Measurements from ENCODE around the gene AGAP2.
"Not testable (repeated sequence)": the region's sequence is repeated elsewhere in the genome, so short reads cannot be mapped to it uniquely, and the experiment has no call there.

AGAP2 gene

GRCh38 chr12:57735198-57735855 is 3.2 kb downstream of the AGAP2 start:
- no peak for FAIRE-seq

- no peak for FAIRE-seq
Observed at GRCh38 chr12:57734591-57734990, 4.0 kb downstream of the AGAP2 start.

- no peak for FAIRE-seq
Observed at GRCh38 chr12:57733928-57734327, 4.6 kb downstream of the AGAP2 start.

GRCh38 chr12:57732726-57733593 is 5.6 kb downstream of the AGAP2 start:
- FAIRE-seq, result no peak

GRCh38 chr12:57732270-57732669 is 6.3 kb downstream of the AGAP2 start:
- no peak for FAIRE-seq

GRCh38 chr12:57731411-57732080 is 7.0 kb downstream of the AGAP2 start:
- FAIRE-seq, result no peak

GRCh38 chr12:57730336-57731067 is 8.0 kb downstream of the AGAP2 start:
- no peak for FAIRE-seq

- FAIRE-seq, result no peak
Observed at GRCh38 chr12:57729321-57729844, 9.2 kb downstream of the AGAP2 start.

DNA sequence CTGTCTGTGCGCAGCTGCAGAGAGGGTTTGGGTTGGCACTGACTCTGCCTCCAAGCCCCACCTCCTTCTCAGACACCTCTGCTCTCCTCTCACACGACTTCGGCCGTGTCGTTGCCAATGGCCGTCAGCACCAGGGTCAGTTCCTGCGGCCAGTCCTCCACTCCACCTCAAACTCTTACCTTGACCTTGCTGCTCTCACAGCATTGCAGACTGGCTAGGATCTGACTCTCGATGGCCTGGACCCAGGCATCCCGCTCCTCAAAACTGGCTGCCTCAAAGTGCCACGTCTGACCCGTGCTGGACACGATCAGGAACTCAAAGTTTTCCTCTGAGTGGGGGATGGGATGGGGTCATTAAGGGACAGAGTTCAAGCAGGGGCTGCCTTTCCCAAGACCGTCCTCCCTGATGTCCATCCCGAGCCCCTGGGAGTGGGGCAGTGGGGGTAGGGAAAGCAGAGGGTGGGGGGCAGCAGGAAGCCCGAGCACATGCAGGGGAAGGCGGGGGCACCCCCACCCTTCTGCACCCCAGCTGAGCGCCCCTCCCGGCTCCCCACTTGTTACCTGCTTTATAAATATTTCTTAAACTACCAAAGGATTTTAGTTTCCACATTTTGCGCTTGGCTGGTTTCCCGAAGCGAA is 10.7 kb downstream of the AGAP2 start:
- FAIRE-seq, result no peak

GRCh38 chr12:57726884-57727757 is 11.4 kb downstream of the AGAP2 start:
- FAIRE-seq, result no peak

DNA sequence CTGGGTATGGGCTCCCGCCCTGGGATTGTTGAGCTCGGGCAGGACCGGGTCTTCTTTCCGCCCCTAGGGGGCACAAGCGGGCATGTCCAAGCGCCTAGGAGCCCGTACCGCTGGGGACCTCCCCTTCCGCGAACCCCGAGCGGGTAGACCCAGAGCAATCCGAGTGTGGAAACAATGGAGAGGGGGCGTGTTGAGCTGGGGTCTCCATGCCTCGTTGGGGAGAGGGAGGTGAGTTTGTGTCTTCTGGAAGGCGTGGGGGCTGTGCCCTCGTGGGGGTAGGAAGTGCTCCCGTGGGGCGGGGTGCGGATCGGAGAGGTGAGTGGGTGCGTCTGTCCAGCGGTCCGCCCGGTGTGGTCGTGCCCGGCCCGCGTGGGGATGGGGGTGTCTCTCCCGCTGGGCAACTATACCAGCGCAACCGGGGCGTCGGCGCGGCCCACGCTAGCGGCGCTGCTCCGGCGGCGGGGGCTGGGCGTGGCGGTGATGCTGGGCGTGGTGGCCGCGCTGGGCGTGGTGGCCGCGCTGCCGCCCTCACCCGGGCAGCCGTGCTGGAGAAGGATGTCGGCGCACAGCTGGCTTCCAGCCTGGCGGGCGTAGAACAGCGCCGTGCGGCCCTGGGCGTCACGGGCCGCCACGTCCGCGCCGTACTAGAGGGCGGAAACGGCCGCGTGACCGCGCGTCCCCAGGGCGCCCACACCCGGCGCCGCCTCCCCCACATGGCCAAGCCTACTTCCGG is 12.2 kb downstream of the AGAP2 start:
- no peak for FAIRE-seq

DNA sequence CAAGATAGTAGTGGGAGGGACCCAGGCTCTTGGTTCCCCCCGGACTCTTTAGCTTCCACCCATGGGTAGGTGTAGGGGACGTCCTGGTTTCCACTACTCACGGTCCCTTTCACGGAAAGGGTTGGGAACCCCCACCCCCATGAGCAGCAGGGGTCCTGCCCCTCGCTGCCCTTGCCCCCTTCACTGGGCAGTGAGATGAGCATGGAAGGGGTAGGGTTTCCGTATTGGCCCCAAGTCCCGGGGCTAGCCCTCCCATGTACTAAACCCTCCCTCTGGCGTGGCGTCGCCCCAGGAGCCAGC is 12.7 kb downstream of the AGAP2 start:
- no peak for FAIRE-seq

DNA sequence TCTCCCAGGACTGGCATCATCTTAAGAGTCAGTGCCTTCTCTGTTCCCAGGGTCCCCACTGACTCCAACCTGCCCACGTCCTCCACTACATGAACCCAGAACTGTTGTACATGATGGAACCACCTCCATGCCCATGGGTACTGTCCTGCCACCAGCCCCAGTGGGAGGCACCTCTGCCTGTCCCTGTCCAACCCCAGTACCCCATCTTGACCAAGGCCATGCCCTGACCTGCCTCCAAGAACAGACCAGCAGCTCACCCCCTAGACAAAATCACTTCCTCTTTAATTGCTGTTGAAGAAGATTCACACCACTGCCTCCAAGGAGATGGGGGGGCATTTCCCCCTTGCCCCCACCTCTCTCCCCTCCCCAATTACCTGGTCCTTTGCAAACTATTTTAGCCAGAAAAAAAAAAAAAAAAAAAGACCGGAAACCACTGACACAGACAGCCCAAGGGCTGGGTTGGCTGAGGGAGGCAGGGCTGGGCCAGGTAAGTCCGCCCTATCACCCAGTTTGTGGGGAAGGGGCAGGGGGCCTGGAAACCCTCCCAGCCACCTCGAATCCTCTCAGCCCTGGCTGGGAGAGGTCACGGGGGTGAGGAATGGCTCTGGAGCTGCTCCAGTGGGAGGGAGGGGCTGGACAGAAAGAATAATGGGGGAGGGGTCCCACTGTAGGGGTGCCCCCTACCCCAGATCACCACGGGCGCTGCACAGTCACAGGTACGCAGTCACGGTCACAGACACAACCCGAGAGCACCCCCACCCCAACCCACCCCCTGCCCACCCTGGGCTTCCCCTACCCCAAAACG is 13.4 kb downstream of the AGAP2 start:
- FAIRE-seq, result no peak

DNA sequence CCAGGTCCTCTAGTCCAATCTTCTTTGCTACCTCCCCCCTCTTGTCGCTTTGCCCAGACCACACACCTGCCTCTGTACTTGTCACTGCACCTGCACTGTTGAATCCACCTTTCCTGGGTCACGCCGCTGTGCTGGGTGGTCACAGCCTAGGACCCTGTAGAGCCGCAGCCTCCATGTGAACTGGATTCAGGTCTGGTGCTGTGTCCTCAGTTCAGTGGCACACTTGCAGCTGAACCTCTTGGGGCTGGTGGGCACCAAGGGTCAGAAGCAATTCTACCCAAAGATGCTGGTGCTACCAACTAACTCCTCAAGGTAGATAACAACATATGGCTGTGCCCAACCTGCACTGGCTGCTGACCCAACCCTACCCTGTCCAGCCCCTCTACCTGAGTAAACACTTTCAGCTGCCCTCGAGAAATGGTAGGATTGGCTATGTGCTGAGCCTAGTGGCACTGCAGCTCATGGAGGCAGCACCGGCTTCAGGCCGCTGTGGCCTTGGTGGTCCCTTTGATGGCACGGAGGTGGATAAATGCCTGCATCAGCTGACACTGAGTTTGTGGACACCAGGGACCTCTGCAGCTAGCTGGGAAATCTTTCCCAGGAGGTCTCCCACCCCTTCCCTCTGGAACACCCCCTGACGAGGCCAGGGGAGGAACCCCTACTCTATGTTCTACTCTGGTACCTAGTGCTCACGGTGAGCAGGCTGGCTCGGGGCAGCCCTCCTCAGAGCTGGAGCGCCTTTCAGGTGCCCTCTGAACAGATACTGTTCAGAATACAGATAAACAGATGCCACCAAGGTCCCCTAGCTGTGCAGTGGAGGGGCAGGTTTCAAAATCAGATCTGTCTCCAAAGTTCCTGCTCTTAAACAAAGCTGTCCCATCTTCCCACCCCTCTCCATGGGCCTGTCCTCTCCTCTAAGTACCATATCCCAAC is 14.3 kb downstream of the AGAP2 start:
- FAIRE-seq, result no peak

DNA sequence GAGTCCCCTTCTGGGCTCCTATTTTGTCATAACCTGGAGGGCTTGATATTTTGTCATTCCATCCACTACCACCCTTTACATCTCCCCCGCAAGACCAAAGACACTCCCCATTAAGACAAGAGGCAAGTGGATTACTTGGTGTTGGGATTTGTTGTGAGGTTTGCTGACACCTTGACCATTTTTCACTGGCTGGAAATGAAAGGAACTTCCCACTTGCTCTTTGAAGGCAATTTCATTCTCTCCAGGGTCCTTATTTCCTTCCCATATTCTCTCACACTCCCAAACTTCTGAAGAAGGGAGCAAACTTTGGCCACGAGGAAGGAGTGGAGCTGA is 14.9 kb downstream of the AGAP2 start:
- FAIRE-seq, result no peak

- no peak for FAIRE-seq
Observed at GRCh38 chr12:57722716-57723629, 15.6 kb downstream of the AGAP2 start.

GRCh38 chr12:57721846-57722608 is 16.5 kb downstream of the AGAP2 start:
- not testable (repeated sequence) for FAIRE-seq
